Iris pigment epithelial cell (primary cell): Measurements from ENCODE around the gene RASA4.
"Not testable (repeated sequence)": the region's sequence is repeated elsewhere in the genome, so short reads cannot be mapped to it uniquely, and the experiment has no call there.

Source experiments
- DNase-seq: peaks from one replicate; pipeline ENCODE4 v3.0.0-alpha.2; 2011; ENCODE audit warnings: low read depth

RASA4 gene

DNA sequence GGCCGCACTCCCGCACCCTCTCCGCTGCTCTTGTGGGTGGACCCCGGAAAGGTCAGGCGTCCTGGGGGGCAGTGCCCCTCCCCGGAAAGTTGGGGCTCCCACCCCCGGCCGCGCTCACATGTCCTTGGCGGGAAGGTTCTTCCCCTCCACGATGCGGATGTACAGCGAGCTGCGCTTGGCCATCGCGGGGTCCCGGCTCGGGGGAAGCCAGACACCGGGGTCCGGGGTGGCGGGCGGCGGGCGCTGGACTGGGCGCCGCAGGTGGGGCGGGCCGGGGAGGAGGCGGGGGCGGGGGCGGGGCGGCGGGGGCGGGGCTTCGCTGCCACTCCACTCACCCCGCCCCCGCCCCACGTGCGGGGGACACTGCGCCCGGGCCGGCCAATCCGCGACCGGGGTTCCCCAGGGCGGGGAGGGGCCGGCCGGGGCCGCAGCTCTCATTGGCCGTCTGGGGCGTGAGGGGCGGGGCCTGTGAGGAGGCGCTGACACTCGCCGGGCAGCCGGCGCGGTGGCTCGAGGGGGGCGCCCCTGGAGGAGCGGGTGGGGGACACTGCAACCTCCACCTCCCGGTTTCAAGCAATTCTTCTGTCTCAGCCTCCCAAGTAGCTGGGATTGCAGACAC lies at the start of gene RASA4:
Gene RASA4, minus strand, starts transcription at position 250 of the 619 bp plus-strand sequence. Its CDS starts 67 bp downstream, at position 183.
- DNase-seq: not testable (repeated sequence)

GRCh38 chr7:102664765-102665164 lies 48.2 kb upstream of the RASA4 start:
- not testable (repeated sequence) for DNase-seq

- not testable (repeated sequence) for DNase-seq
Measured at GRCh38 chr7:102649924-102650323, 33.4 kb upstream of the RASA4 start, which contains the start of gene SPDYE2B. TSS of gene SPDYE2B (plus strand) at chr7:102650319. CDS start at chr7:102652349, 2,030 bp downstream.

DNA sequence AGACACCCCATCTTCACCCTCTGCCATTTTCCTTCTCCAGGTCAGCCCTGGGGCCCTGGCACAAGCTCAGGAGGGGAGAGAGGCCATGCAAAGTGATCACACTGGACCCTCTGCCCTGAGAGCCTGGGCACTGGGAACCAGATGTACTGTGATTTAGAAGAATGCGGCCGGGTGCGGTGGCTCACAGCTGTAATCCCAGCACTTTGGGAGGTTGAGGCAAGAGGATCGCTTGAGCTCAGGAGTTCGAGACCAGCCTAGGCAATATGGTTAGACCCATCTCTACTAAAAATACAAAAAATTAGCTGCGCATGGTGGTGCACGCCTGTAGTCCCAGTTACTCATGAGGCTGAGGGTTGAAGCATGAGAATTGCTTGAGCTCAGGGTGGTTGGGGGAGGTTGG lies 31.3 kb upstream of the RASA4 start:
- DNase-seq: not testable (repeated sequence)

DNA sequence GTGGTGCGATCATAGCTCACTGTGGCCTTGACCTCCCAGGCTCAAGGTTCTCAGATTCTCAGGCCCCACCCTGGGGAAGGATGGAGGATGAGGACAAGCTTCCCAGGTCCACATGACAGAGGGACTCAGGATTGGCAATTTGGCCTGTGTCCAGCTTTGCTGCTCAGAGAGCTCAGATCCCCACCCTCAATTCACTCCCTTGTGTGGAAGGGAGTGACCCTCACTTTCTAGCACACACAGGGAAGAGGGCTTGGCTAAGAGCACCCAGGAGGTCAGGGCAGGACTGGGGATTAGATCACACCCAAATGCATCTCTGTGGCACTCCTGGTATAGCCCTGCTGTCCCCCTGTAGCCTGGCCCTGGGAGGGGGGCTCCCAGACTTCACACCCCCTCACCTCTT lies 26.8 kb upstream of the RASA4 start:
- DNase-seq: not testable (repeated sequence)

- not testable (repeated sequence) for DNase-seq
Measured at GRCh38 chr7:102642691-102643090, 26.1 kb upstream of the RASA4 start, which contains the start of gene UPK3BL1. TSS of gene UPK3BL1 (minus strand) at chr7:102642791. CDS start at chr7:102642741, 50 bp downstream.

- DNase-seq: not testable (repeated sequence)
Measured at GRCh38 chr7:102638848-102639247, 22.3 kb upstream of the RASA4 start.

DNA sequence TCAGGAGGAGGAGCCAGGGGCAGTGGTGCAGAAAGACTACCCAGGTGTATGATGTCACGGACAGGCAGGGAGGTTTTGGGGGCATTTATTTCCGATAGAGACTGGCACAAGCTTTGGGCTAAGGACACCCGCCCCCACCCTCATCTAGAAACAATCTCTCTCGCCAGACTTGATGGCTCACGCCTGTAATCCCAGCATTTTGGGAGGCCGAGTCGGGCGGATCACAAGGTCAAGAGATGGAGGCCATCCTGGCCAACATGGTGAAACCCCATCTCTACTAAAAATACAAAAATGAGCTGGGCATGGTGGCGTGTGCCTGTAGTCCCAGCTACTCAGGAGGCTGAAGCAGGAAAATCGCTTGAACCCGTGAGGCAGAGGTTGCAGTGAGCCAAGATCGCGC lies 20.4 kb upstream of the RASA4 start:
- DNase-seq: not testable (repeated sequence)

DNA sequence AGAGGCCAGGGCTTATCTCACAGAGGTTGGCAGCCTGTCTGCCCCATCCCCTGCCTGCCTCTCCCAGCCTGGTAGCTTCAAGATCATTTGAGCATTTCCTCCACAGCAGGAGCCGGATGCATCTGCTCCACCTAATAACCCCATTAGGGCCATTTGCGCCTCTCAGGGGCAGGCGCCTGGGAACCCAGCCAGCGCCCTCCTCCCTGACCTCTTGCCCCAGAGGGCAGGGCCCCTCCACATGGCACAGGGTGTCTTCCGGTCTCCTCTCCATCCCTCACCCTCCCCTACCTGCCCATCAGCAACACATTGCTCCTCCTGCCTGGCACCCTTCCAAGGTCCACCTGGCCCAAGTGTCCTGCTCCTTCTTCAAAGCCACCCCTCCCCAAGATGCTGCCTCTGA lies 18.8 kb upstream of the RASA4 start:
- not testable (repeated sequence) for DNase-seq

- not testable (repeated sequence) for DNase-seq
Measured at GRCh38 chr7:102634299-102634698, 17.7 kb upstream of the RASA4 start.

DNA sequence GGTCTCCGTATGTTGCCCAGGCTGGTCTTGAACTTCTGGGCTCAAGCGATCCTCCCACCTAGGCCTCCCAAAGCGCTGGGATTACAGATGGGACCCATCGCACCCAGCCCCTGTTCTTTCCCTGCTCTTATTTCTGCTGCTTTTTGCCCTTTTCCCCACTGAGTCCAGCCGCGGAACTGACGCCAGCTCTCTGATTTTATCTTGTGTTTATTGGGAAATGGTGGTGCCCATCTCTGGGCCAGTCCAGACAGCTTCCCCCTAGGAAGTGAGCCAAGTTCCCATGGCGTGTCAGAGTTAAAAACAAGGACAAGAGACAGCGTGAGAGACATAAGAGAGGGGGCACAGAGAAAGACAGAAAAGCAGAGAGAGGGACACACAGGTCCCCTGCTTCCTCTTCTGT lies 14.1 kb upstream of the RASA4 start:
- not testable (repeated sequence) for DNase-seq

DNA sequence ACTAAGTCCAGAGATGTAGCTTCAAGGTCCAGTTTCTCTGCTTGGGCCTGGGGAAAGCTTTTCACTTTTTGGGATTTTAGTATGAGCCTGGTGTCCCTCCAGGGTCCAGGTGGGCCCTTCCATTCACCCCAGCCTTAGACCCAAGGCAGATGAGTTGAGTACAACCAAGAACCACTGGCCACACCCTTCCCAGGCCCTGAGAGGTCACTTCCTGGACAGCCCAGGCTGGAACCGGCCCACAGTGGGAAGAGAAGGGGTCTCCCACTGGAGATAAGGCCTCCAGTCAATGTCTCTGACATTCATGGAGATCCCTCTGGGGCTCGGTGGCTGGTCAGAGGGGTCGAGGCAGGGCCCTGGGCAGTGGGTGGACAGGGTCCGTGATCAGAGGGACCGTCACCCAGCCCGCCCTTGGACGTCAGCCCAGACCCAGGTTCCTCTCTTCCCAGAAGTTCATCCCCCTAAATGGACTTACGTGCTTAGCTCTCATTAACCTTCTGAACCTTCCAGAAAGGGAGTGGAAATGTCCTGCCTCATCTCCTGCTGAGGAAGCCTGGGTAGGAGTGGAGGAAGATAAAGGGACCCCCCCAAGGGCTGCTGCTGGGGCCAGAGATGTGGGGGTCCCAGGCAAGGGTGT lies 10.8 kb upstream of the RASA4 start:
- DNase-seq: not testable (repeated sequence)

GRCh38 chr7:102618122-102618521 lies 1.6 kb upstream of the RASA4 start:
- DNase-seq: not testable (repeated sequence)

DNA sequence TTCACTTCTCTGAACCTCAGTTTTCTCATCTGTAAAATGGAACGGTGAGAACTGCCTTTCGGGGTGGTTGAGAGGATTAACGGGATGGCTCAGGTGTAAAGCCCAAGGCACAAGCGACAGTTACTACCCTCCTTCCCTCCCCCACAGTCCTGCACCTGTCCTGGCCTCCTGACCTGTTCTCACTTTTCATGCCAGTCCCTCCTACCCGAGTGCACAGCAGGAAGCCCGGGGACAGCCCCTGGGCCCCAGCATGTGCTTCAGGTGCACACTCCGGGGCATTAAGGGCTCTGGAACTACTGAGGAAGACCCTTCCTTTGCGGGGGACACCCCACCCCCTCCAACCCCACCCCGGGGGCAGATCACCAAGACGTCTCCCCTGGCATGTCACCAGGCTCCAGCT lies 626 bp downstream of the RASA4 start:
- DNase-seq: not testable (repeated sequence)

DNA sequence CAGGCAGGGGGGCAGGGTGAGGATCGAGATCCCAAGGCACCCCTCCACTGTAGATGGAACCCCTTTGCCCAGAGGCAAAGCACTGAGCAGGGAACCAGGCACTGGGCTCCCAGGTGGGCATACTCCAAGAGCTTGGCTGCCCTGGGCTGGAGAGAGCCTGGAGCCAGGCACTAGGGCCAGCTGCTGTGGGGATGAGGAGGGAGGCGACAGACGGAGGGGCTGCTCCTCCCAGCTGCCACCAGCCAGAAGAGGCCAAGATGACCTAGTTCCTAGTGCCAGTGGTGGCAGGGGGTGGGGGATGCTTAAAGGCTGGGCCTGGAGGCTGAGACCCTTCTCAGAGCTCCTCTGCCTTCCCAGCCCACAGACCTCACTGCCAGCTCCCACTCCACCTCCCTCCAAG lies 1.7 kb downstream of the RASA4 start:
- not testable (repeated sequence) for DNase-seq

DNA sequence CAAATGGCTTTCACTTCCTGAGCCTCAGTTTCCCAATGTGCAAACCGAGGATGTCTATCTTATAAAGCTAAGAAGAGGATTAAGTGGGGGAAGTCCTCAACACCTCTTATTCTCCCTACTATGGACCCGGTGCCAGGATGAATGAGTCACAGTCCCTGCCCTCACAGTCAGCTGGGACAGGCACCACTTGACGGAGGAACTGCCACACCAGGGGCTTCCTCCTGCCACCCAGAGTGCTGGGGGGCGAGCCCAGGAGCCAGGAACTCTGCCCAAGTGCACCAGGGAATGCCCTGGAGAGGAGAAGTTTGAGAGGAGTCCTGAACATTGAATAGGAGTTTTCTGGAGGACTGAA lies 2.2 kb downstream of the RASA4 start:
- not testable (repeated sequence) for DNase-seq

DNA sequence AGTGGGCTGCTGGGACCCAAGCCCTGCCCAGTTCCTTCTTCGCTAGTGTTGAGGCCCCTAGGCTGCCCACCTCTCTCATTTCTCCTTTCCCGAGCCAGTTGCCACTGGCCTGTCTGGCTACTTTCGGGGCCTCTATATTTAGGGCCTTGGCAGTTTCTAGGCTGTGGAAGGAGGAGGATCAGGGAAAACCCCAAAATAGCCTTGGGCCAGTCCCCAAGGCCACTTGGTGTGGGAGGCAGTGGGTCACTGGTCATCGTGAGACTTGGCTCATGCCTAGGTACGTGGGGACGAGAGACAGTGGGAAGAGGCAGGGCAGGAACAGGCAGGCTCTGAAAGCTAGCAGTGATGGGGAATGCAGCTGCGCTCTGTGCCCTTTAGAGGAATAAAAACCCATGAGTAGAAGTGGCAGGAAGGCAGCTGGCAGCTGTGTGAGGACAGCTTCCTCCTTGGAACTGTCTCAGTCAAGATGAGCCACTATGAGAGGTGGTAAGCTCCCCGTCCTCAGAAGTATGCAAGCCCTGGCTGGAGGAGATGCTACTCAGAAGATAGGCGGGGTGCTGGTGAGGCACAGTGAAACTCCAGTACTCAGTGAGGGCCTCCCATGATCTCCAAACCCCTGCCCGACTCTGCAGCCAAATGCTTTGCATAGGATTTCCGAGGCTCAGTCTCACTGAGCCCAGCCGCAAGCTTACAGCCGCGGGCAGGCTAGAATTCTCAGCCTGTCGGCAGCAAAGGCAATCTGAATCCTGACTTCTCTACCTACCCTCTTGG lies 2.8 kb downstream of the RASA4 start:
- not testable (repeated sequence) for DNase-seq

- DNase-seq: peak; percentile 4
Measured at GRCh38 chr7:102611675-102612325, 4.8 kb downstream of the RASA4 start.

- DNase-seq: not testable (repeated sequence)
Measured at GRCh38 chr7:102611013-102611674, 5.4 kb downstream of the RASA4 start.

DNA sequence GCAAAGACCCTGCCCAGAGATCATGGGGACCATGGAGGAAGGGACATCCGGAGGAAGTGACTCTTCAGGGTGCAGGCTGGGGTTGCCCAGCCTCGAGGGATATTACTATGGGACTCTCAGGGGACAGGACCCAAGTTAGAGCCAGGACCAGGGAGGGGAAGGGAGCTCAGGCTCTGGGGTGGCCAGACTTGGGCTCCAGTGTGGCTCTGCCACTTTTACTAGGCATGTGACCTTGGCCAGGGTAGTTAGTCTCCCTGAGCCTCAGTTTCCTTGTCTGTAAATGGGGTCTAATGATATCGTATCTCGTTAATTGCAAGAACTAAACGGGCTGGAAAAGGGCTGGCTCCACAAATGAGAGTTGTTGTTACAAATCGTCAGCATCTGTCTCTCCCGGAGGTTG lies 6.1 kb downstream of the RASA4 start:
- not testable (repeated sequence) for DNase-seq

DNA sequence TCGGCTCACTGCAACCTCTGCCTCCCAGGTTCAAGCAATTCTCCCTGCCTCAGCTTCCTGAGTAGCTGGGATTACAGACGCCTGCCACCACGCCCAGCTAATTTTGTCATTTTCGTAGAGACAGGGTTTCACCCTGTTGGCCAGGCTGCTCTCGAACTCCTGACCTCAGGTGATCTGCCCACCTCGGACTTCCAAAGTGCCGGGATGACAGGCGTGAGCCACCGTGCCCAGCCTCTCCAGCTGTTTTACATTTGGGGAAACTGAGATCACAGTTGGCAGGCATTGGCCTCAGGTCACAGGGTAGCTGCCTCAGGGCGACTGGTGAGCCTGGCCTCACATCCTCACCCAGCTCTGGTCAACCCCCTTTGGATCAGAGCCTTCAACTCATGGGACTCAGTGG lies 6.8 kb downstream of the RASA4 start:
- not testable (repeated sequence) for DNase-seq

DNA sequence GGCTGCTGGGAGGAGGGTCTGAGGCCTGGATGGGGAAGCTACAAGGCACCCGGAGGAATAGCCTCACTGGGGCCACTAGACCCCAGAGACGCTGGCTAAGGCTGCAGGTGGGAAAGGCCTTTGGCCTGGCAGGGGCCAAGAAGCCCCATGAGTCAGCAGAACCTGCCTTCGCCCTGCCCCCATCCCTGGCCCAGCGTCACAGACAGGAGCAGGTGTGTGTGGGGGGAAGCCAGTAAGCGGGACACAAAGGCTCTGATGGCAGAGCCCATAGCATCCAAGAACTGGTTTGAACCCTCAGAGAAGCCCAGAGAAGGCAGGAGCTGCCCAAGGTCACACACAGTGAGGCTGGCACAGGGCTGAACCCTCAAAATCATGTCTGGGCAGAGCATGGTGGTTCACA lies 9.7 kb downstream of the RASA4 start:
- not testable (repeated sequence) for DNase-seq
